ENCODE results near the gene KSR1.

KSR1 gene

DNA sequence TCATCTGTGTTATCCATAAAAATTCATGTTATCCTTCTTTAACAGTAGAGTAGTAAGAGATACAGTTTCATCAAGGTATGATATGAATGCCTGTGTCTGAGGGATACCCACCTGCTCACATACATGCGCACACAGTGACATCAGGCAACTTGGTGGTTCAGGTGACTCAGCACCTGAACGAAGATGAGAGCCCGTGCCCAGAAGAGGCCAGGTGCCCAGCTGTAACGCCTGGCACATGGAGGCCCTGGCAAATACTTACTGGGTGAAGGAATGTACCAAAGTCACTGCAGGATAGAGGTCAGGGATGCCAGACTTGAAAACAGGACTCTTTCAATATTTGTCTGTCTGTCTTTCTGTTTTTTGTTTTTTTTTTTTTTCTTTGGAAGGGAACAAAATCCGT, 102.1 kb downstream of the KSR1 start:
- no peak for DNase-seq

DNA sequence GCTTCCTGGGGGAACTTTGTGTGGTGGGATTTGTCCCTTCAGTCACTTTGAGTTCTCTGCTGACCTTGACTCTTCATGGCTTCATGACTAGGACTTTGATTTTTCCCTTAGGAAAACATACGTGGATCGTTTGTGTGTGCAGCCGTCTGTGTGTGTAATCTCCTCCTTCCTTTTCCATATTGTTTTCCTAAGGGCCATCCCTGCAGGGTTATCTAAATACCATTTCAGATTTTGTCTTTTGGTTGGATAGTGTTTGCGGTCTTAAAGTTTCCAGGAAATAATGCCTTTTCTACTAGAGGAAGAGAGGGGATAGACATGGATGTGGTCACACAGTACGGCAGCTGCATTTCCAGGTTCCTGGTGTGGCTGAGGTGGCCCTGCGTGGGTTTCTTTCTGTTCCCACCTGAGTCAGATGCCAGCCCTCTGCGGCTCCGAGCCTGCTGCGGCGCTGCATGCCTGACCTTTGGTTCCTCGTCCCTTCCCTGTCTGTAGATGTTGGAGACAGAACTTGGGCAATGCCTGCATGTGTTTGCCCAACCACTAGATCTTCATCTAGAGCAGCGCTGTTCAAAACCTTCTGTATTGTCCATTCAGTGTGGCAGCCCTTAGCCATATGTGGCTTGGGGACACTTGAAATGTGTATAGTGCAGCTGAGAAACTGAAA, 102.7 kb downstream of the KSR1 start:
- DNase-seq: no peak

DNA sequence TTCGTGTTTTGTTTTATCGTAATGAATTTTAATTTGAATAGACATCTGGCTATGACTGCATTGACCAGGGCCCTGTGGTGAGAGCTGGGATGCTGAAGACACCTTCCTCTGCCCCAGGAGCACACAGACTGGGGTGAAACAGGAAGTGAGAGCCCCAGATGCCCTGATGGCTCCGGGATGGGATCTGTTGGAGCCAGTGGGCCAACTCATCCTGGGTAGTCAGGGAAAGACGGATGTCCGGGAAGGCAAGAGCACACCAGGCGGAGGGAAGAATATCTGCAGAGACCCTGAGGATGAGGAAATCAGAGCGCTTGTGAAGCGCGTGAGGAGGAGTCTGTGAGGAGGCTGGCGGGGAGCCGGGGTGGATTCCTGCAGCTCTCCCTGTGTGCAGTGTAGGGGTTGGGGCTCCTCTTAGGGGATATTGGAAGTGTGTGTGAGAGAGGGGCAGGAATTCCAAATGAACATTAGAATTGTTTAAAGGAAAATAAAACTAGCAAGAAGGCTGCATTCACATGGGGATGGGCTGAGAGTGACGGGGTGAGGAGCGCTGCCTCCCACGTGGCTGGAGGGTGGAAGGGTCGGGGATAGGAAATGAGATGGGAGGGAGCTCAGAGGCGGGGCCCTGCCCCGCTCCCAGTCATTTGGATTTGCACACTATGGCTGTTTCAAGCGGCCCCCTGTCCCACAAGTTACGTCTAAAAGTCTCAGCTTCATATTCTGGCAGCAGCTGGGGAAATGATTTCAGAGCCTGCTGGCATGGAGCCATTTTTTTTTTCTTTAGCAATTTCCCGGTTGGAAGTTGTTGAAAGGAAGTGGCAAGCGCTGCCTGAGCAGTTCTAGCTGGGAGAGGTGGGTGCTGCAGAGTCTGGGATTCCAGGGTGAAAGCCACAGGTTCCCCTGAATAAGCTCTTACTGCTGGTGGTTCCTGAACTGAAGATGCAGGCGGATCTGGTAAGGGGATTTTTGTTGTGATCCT, 103.5 kb downstream of the KSR1 start:
- no peak for DNase-seq

DNA sequence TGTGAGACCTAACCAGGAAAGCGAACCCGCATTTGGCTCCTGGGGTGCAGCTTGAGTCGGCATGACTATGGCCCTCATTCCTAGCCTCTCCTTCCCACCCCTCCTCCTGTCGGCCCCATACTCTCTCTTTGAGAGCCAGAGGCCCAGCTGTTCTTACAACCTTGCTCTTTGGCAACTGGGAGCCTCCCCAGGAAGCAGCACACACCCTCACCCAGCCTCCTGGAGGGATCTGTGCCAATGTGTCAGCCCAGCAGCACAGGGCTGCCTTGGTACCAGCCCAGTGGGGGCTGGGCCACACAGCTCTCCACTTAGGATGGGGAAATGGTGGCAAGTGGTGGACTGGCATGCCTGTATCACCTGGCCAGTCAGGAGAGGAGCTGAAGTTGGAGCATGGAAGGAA, 104.4 kb downstream of the KSR1 start:
- no peak for DNase-seq

DNA sequence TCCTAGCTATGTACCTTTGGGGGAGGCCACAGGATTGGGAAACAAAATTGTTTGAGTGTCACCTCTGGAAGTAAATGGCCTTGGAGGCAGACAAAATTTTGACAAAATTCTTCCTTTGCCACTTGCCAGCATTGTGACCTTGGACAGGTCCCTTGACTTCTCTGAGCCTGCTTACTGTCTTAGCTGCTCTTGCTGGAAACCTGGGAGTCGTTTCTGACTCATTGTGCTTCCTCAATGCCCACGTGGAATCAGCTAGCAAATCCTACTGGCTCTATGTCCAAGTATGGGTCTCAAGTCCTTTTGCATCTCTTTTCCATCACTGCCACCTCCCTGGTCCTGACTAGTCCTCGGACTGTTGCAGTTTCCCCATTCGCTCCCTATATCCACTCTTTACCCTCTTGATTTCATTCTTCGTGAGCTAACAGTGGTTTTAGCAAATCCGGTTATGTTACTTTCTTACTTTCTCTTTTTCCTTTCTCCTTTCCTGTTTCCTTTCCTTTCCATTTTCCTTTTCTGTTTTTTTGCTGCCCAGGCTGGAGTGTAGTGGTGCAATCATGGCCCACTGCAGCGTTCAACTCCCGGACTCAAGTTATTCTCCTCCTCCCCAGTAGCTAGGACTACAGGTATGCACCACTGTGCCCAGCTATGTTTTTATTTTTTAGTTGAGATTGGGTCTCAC, 106.7 kb downstream of the KSR1 start:
- DNase-seq: no peak

DNA sequence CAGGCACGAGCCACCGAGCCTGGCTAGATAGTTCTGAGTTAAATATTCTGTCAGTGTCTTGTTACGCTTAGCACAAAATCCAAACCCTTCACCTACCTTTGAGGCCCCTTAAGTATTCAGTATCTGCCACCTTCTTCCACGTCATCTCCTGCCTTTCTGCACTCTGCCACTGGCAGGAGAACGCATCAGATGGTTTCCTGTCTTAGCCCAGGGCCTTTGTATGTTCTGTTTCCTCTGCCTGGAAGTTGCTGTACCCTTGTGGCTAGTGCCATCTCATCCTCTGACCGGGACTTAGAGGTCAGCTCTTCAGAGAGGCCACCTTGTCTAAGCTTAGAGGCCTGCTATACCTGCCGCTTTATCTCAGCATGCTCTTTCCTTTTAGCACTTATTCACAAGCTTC, 107.3 kb downstream of the KSR1 start:
- no peak for DNase-seq

DNA sequence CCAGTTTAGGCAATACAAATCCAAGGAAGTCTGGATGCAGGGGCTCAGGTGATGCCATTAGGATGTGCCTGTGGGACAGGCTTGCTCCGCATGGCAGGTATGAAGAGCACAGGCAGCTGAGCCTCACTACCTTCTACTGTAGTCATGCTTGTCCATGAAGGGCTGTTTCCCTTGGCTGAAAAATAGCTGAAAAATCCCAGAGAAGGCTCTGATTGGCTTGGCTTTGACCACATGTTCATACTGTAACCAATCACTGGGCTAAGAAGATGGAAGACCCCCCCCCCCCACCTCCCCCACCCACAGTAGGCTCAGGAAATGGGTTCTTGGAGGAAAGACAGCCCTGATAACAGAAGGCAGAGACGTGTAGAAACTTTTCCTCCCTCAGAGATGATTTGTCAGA, 108.2 kb downstream of the KSR1 start:
- no peak for DNase-seq

DNA sequence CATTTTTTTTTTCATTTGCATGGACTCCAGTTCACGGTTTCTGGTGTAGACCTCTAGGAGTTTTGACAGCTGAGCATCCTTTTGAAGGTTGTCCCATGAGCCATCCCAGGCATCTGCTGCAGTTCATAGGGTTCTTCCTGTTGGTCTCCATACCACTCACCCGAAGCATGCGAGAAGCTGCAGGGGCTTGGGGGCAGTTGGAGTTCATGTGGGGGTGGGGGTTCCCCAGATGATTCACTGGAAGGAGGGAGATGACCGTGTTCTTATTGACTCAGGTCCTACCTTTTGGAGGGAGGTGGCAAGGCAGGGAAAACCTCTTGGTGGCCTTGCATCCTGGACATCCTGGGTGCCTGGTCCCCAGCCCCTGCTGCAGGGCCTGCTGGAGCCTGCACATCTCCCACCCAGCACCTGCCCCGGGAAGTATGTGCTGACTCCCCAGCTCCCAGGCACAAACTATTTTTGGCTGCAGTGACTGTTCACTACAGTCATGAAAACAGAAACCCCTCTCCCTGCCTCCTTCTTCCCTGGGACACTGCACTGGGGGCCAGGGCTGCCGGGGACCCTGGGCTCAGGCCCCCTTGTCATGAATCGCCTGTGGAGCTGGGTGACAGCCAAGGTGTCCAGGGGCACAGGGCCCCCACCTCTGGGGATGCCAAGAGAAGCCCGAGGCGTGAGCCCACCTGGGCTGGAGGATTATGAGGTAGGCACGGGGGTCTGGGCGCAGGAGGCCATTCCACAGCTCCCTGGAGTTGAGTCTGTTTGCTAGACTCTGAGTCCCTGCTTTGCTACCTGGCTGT, 109.8 kb downstream of the KSR1 start:
- no peak for DNase-seq

DNA sequence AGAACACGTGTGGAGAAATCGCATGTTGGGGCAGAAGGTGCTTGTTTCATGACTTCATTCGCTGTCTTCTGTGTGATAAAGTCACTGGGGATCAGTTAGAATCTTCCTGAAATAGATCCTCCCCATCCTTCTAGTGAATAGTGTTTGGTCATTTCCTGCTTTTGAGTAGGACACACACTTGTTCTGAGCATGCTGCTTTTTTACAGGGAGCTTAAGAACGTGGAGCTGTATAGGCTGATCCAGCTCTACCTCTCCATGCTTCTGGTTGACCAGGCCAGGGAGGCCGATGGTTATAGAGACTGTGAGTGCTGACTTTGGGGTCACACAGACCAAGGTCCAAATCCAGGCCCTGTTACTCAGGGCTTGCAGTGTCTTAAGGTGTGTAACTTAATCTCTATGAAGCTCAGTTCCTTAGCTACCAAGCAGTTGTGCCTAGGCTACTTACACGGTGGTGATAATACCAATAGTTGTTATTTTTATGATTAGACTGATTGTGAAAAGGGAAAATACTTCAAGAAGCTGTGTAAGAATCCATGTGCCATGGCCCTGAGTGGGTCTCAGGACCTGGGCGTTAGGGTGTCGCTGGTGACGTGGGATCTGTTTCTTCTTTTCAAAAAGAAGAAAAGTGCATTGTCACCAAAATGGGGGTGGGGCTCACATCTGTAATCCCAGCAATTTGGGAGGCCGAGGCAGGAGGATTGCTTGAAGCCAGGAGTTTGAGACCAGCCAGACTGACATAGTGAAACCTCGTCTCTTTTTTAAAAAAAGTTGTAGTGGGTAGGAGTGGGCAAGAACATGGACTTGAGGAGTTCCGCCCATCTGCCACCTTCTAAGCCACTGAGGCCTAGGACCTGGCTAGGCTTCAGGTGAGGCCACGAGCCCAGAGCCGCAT, 110.7 kb downstream of the KSR1 start:
- no peak for DNase-seq

DNA sequence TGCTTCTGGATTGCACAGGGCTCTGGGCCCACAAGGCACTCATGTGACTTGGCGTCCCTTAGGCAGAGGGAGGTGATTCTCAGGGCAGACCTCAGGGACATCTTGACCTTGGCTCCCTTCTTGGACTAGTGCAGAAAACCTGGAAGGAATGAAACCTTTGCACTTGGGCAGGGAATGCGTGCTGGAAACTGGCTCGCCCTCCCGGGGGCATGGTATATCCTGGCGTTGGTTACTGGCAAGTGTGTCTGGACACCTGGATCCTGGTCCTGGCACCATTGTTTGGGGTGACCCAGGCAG, 111.3 kb downstream of the KSR1 start:
- DNase-seq: no peak

DNA sequence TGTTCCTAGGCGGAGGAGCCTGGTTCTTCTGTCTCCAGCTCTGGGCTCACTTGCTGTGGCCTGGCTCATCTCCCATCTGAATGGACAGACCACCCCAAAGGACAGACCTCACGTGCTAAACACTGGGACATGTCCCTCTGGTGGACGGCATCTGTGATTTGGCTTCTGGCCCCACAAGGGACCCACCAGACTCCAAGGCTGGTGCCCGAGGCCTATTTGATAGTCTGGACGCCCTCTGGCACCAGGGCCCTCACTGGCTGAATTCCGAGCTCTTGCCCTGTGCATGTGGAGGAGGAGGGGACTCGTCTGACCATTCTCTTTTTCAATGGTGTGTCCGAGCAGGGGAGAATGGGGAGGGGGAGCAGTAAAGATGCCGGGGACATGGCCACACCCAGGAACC, 112.0 kb downstream of the KSR1 start:
- DNase-seq: no peak

DNA sequence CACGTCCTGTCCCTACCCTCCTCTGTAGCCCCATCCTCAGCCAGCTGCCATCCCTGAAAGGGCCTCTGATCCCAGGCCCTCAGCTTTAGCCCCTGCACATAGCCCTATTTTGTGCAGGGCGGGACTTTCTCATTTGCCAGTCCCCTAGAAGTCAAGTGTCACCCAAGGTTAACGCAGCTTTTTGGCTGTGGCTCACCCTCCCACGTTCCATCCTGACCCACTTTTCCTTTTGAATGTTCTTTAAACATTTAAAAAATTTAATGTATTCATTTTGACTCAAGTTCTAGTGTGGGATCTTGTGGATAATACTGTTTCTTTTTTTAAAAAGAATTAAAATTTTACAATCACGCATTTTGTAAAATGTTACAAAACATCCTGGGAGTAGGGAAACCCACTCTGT, 112.6 kb downstream of the KSR1 start:
- no peak for DNase-seq

DNA sequence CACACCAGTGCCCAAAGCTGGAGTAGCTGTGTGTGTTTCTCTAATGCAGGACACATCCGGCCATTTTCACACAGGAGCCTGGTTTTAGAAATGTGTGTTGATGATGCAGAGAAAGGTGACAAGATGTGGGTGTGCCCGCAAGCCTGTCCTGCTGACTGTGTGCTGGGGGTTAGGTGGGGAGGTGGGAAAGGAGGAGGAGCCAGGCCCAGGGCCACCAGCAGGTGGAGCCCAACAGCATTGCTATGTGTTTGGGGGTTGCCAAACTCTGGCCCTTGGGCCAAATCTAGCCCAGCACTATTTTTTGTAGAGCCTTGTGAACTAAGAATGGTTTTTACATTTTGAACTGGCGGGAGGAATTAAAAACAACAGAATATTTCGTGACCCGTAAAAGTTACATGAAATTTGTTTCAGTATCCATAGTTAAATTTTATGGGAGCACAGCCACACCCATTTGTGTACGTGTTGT, 113.0 kb downstream of the KSR1 start:
- DNase-seq: no peak

DNA sequence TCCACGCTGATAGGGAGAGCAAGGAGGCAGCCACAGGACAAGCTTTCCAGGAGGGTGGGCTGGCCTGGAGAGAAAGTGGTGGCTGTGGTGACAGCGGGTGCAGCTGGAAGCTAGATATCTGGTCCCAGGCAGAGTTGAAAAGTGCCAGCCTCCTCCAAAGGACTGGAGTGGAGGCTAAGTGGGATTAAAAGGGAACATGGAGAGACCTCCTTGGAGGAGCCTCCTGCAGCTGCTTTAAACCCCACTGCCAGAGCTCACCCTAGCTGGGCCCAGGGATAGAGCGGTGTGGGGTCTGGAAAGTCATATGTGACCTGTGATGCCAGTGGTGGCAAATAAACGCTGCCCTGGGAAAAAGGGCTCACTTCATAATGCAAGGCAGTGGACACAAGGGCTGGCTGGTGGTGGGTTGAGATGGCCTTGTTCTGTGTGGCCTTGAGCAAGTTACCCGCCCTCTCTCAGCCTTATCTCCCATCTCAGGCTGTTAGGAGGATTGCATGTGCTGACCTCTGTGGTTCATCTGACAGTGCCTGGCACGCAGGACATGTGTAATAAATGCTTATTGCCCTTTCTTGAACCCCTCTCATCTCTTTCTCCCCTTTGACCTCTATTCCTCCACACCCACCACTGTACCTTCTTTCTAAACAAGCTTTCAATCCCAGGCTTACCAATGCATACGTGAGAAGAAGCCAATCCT, 113.8 kb downstream of the KSR1 start:
- DNase-seq: no peak

DNA sequence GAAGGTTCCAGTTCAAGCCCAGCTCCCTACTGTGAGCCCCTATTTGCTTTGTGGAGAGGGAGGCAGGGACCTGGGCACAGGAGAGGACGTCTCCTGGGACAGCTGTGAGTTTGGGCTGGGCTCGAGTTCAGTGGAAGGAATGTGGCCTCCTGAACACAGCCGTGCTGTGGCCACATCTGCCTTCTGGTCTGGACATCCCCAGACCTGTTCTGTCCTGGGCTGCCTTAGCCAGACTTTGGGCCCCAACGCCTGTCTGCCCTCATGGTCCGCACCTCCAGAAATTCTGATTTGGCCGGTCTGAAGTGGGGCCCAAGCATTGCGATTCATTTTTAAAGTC, 114.3 kb downstream of the KSR1 start:
- no peak for DNase-seq

DNA sequence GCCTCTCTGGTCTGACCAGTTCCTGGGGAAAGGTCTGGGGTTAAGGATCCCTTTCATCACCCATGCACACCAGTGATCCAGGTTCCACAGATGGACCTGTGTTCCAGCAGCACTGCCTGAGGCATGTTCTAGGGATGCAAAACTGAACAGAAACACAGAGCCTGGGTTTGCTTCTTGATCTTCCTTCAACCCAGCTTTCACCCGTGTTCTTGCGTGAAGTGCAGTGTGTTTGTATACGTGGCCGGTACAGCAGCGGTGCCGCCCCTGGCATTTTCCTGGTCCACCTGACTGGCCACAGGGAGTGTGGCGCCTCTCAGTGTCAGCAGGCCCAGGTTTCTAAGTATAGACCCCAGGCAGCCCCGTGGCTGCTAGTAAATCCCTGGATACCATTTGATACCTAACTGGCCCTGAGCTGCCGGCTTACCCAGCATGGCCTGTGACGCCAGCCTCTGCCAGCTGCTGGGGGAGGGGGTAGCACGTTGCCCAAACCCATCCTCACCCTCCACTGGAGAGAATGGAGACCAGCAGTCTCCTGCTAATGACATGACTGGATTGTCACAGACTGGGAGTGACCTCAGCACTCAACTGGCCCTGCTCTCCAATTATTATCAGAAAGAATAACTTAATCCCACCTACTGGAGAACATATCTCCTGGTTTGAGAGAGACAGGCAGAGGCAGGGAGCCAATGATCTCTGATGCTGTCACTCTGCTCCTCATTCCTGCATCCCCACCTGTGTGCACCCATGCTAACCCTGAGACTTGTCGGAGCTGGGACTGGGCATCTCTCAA, 115.5 kb downstream of the KSR1 start:
- no peak for DNase-seq

DNA sequence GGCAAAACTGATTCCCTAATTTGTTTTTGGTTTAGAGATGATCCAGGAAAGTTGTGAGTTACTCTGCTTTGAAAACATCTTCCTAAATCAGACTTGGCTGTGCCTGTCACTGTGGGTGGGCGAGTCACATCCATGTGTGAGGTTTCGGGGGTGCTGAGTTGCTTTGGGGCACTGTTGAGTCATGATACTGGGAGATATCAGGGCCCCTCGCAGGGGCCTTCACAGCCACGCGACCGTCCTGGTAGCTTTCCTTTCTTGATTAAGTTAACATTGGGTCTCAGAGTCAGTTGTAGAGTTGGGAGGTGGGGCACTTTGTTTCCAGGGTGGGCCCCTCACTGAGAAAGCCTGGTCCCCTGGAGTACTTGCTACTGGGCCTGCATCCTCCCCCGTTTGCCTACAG, 116.4 kb downstream of the KSR1 start:
- no peak for DNase-seq

DNA sequence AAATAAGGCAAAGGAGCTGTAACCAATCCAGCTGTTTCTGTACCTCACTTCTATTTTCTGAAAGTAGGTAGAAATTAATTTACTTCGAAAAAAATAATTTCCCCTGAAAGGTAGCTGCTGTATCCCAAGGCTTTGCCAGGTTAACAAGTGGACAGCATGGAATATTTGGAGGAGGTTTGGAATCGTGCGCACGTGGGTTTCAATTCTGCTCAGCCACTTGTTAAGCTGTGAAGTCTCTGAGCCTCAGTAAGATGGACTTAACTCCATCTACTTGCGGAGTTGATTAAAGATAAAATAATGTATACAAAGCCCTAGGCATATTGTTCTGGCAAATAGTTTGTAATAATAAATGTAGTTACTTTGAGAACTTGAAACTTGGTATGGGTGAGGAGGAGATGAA, 117.3 kb downstream of the KSR1 start:
- DNase-seq: no peak

DNA sequence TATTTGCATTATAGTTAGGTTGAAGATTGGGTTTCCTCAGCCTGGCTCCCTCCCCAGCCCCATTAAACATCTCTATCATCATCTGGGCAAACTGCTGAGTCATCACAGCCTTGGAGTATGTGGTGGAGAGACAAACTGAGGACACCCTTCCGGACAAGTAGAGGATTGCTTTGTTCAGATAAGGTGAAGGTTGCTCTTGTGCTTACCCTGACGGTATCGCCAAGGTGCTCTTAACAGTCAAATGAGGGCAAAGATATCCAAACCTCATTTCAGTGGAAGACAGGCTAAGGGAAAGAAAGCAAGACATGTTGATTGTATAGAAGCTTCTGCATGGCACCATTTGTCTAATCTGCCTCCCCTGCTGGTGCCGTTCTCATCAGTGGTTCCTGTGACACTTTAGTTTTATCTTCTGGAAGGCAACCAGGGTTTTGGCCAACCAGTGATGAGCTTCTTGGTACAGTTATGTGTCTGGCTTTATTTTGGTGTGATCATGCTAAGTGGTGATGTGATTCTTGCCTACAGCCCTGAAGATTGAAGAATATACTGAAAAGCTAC, 117.8 kb downstream of the KSR1 start:
- no peak for DNase-seq

Measured in activated CD4-positive, alpha-beta T cell treated with anti-CD3 and anti-CD28 coated beads for 1 hour (primary cell).